T-helper 1 cell (primary cell): ENCODE data around the gene ZNF516.

ENCODE experiments used
- DNase-seq, 5 donors: peaks; one replicate each; pipeline ENCODE4 v3.0.0-alpha.2; 2012 to 2020

Gene ZNF516

DNA sequence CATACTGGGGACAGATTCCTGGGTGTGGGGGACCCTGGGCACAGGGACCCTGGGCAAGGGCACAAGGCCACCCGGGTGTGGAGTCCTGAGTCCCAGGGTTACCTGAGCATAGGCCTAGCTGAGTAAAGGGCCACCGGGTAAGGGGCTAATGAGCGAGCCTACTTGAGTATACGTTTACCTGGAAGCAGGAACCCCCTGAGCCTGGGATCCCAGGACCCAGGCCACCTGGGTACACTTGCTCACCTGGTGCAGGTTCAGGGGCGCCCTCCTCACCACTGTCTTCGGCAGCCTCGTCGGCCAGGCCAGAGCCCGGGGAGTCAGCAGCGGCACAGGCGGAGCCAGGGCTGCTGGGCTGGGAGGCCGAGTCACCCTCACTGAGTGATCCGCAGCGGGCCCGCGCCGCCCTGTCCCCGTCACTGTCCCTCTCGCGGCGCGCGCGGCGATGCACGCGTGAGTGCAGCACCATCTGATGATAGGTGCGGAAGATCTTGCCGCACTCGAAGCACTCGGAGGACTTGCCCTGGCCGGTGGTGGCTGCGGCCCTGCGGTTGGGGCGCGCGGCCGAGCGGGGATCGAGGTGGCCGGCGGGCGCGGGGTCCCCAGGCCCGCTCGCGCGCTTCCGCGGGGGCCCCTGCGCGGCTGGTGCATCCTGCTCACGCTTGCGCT, 53.9 kb downstream of the ZNF516 start:
- DNase-seq = no peak

GRCh38 chr18:76437910-76438309, 57.1 kb downstream of the ZNF516 start:
- no peak for DNase-seq

GRCh38 chr18:76437011-76437410, 58.0 kb downstream of the ZNF516 start:
- no peak for DNase-seq

- DNase-seq = no peak
Observed at GRCh38 chr18:76436342-76436741, 58.7 kb downstream of the ZNF516 start.

DNA sequence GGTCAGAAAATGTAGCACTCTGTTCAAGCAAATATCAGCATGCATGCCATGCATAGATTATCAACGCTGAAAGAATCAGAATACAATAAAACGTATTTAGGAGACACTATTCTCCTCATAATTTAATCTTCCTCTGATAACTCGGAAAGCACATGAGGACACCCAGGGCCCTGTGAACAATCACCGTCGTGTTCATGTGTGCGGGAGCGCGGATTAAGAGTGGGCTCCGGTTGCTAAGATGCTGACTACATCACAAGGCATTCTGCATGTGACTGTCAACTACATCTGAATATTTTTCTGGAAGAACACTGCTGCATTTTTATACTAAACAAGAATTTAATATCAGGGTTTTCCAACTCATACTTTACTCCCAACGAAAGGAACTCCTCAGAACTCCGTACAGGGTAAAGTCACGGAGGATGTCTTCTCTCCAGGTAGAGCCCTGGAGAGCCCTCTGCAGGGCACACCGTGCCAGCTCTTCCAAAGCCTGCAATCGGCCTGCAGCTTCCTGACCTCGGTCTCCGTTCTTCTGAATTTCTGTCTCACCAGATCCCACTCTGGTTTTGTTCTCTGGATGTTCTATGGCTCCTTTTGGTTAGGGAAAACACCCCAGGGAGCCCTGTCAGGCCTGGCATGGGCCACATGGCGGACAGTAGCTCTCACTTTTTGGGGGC, 59.6 kb downstream of the ZNF516 start:
- DNase-seq = no peak

DNA sequence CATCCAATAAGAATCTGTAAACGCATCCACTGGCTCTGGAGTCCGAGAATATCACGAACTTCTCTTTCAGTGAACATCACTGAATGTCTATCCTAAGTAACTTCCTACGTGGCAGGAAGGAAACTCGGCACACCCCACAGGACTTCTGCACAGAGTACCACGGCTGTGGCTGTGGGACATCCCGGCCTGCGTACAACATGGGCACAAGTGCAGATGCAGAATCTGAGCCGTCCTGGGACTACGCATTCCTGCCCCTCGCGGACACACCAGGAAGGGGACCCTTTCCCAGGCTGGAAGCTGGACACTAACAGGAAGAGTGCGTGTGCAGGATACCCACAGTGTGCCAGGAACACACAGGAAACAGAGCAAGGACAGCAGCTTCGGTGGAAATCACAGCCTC, 60.6 kb downstream of the ZNF516 start:
- no peak for DNase-seq

GRCh38 chr18:76433788-76434187, 61.3 kb downstream of the ZNF516 start:
- DNase-seq = no peak

DNA sequence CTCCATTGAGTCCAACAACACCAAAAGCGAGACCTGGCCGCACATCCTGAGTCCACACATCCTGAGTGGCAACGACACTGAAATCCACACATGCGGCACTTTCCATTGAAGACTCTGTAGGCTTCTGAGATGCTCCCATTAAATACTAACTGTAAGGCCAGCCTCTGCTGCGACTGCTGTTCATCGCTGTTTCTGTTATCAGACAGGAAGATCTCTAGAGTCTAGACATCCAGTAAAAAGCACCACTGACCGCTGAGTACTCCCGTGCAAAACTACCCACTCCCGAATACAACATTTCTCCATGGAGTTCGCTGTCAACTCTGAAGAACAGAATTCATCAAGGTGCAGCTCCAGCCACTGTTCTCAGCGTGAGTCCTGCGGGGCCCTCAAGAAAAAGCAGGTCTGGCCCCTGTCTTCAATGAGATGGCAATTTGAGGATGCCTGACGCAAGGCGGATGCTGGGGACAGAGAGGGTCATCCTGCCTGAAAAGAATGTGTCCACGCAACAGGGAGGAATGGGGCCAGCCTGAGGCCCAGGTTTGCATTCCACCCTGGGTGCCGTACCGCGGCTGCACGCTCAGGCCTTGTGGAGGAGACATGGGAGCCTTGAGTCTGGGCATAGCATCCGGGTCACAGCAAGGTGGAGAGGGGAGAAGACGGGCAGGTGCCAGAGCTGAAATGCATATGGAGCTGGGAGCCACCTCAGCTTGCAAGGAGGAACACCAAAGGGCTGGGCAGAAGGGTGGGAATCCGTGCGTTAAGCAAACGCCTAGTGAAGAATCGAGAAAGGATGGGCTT, 61.9 kb downstream of the ZNF516 start:
- no peak for DNase-seq

GRCh38 chr18:76432274-76432755, 62.7 kb downstream of the ZNF516 start:
- no peak for DNase-seq

- DNase-seq = no peak
Observed at GRCh38 chr18:76431437-76432273, 63.4 kb downstream of the ZNF516 start.

DNA sequence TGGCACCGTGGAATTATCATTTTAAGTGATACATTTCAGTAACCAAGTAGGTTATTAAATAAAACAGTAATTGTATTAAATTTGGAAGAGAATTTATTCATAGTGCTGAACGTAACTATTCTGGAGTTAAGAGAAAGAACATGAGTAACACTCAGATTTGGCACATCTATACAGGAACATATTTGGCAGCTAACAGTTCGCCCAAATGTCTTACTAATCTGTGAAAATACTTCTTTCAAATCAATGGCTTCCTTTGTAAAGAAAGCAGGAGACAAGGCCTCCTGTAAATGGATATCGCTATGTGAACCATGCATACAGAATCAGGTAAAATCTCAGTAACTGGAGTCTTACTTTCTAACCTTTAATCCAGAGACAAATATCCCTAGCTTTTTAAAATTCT, 64.4 kb downstream of the ZNF516 start:
- DNase-seq = no peak

- DNase-seq = no peak
Observed at GRCh38 chr18:76429262-76430126, 65.5 kb downstream of the ZNF516 start.

DNA sequence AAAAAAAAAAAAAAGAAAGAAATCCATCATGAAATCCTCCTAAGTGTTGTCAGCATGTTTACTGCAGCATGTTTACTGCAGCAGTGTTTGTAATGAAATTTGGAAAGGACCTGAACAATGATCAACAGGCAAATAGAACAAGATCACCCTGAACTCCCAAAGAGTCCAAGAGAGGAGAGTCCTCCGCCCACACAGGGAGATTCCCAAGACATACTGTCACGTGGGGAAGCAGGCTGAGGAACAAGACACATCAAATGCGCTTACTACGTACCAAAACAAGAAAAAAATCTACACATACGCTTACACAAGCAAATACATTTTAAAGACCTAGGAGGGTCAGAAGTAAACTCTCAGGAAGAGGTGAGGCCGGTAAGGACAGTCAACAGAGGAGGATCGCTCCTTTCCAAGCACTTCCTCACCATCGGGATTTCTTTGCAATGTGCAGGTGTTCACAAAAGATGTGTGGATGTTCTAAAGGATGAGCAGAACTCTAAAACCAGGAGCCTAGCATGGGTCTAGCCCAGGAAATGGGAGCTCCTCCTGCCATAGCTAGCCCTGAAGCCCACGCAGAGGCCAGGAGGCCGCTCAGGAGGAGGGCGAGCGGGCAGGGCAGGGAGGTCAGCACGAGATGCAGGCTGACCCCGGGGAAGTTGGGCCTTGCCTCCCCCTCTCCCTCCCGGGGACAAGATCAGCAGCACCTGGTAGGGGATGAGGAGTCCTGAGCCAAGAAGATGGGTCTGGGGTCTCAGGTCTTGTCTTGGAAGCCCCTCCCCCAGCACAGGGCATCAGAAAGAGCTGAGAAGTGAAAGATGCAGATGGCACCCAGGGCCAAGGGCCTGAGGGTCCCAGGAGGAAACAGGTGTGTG, 66.4 kb downstream of the ZNF516 start:
- no peak for DNase-seq

DNA sequence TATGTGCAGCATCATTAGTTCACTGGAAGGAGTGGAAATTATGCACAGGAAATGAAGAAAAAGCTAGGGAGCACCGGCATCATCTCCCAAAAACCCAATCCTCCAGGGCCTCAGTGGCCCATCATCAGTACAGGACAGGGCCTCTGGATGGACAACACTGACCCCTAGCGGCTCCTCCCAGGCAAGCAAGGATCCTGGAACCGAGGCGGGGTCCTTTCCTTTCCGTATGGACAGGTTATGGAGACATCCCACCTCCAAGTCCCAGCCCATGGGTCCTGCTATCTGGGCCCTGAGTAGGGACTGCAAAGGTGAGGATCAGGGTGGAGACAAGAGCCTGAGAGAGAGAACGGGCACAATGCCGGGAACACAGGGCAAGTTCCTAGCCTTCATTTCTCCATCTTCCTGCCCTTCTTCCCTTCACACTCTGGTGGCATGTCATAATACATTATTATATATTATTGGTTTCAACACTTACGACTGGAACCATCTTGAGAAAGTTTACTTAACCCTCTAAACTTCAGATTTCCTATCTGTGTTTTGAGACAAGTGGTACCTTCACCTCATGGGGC, 68.2 kb downstream of the ZNF516 start:
- no peak for DNase-seq

- no peak for DNase-seq
Observed at GRCh38 chr18:76425146-76426131, 69.6 kb downstream of the ZNF516 start.

- no peak for DNase-seq
Observed at GRCh38 chr18:76422838-76423237, 72.2 kb downstream of the ZNF516 start.

- no peak for DNase-seq
Observed at GRCh38 chr18:76422121-76422520, 72.9 kb downstream of the ZNF516 start.

- DNase-seq = no peak
Observed at GRCh38 chr18:76421685-76422078, 73.4 kb downstream of the ZNF516 start.
